Measurements from ENCODE around the gene EPS8L2. TPM values are rescaled to one million over a fixed set of nuclear protein-coding genes. Genes with fewer than 3 reads are reported as not detected.

The EPS8L2 gene
- total and polyA plus RNA-seq, 2 of the 13 experiments (the other 11 are each of a cell fraction or from before 2014, with no cell fraction given): 89.3 to 416 TPM

GRCh38 chr11:662689-663274 is 43.2 kb upstream of the EPS8L2 start:
- Histone ChIP-seq H3K4me2 (ENCODE audit: low read depth, low read length) (no peak overlapping the region), H3K79me2 (ENCODE audit: insufficient read depth, low read length) (no peaks in the 10 kb centered on the region), H4K20me1 (ENCODE audit: insufficient read depth, low read length) (0 out of 2 replicates have a peak, but pooled peaks cover 10% of the 10 kb centered on the region), H2AFZ (ENCODE audit: low read length) (no peak overlapping the region), H3K9ac (ENCODE audit: insufficient read depth, low read depth, low read length) (no peak overlapping the region), H3K36me3 (replicated peaks in 1 of 2; ENCODE audit: control insufficient read depth in 1 of 2, insufficient read depth in 2 of 2, low read length in 2 of 2) (peaks cover 19 to 59% of the 10 kb centered on the region in 2 experiments; a peak in 4 of 5 replicates), H3K27me3 (ENCODE audit: control insufficient read depth in 1 of 2, insufficient read depth in 2 of 2, low read length in 2 of 2) (no peaks in the 10 kb centered on the region), H3K4me1 (ENCODE audit: insufficient read depth, low read length) (peaks cover 10% of the 10 kb centered on the region), H3K27ac (ENCODE audit: extremely low read length, insufficient read depth, low read length) (no peak overlapping the region), H3K9me3 (ENCODE audit: low read length) (no peaks in the 10 kb centered on the region), H3K4me3 (replicated peaks in 1 of 3; ENCODE audit: insufficient read depth in 1 of 3, low read depth in 2 of 3, low read length in 3 of 3) (no peak overlapping the region)
- ATAC-seq (peak; percentile 84), DNase-seq (ENCODE audit: low spot score) (peak; percentile 39), FAIRE-seq (peak; percentile 36)
- POLR2A ChIA-PET: no interaction called here
- 83% methylated on average over 12 of the region's 15 CpGs for WGBS (ENCODE audit: low lambda C conversion rate)
- in situ Hi-C loops (cut with HindIII; ENCODE audit: extremely low pct_ligation_motif_present, low pct_unique_long_range_greater_than_20kb): loop anchor here (5.0 kb wide), 1 partner anchor 105 kb away; no protein-coding TSS in a partner anchor
- intact Hi-C loops (cut with micrococcal nuclease; ENCODE audit: unreplicated experiment): loop anchor here (1.0 to 2.0 kb wide), 2 partner anchors 61 to 102 kb away; no protein-coding TSS in a partner anchor
- BruUV-seq (replicated peaks): no TSS peak
- CTCF ChIA-PET (ENCODE audit: low intra/inter-chr PET ratio, low total read pairs): interaction anchor here (1.4 to 1.5 kb wide), 2 partner anchors 60 to 65 kb away, joined by 7 to 10 read pairs; no protein-coding TSS in a partner anchor
- TF ChIP-seq ZBTB26 (CRISPR knock-in tag; IDR thresholded peaks at IDR 0.05; ENCODE audit: borderline replicate concordance) (no peak), DNMT1 (CRISPR knock-in tag; IDR thresholded peaks at IDR 0.05) (0 out of 2 replicates have a peak, but pooled peaks have one; percentile 25), GATAD2A (CRISPR knock-in tag; IDR thresholded peaks at IDR 0.05) (0 out of 2 replicates have a peak, but pooled peaks have one; percentile 18), TFDP1 (CRISPR knock-in tag; IDR thresholded peaks at IDR 0.05; ENCODE audit: borderline replicate concordance) (0 out of 2 replicates have a peak, but pooled peaks have one; percentile 12), RAD21 (CRISPR knock-in tag; IDR thresholded peaks at IDR 0.05) (peak; percentile 80), ZNF781 (CRISPR knock-in tag; IDR thresholded peaks at IDR 0.05; ENCODE audit: borderline replicate concordance, not compliant biosample characterization) (peak; percentile 37), ZNF687 (CRISPR knock-in tag; IDR thresholded peaks at IDR 0.05) (peak; percentile 57), NFIB (CRISPR knock-in tag; IDR thresholded peaks at IDR 0.05; ENCODE audit: borderline replicate concordance) (no peak), KLF16 (CRISPR knock-in tag; IDR thresholded peaks at IDR 0.05) (0 out of 4 replicates have a peak, but pooled peaks of 1 of the 2 experiments have one; percentile 23), ZBTB7A (CRISPR knock-in tag; IDR thresholded peaks at IDR 0.05) (no peak), STAG1 (CRISPR knock-in tag; IDR thresholded peaks at IDR 0.05) (peak; percentile 94), ZGPAT (CRISPR knock-in tag; IDR thresholded peaks at IDR 0.05) (0 out of 2 replicates have a peak, but pooled peaks have one; percentile 23), ZNF367 (CRISPR knock-in tag; IDR thresholded peaks at IDR 0.05; ENCODE audit: borderline replicate concordance) (no peak), ZNF501 (CRISPR knock-in tag; IDR thresholded peaks at IDR 0.05) (peak; percentile 54; the same call in 1 of the 2 replicates)

Data from HepG2 (cell line).